ENCODE data around the gene CDYL. TPM values are rescaled to one million over a fixed set of nuclear protein-coding genes. Genes with fewer than 3 reads are reported as not detected.
A peak's percentile ranks its signal among the peaks of the same experiment; 100 is the strongest.

The CDYL gene
- total RNA-seq, 1 donor from 2014 or later, result 40.5 TPM

- H3K27ac ChIP-seq, result no peak overlapping the region
- ATAC-seq, result no peak
- intact Hi-C loops (cut with DNase I), result no loop called here
Measured at GRCh38 chr6:4979426-4979825, 203.2 kb downstream of the CDYL start.

GRCh38 chr6:4981761-4982160, 205.6 kb downstream of the CDYL start:
- no peak for TF ChIP-seq CTCF (IDR thresholded peaks at IDR 0.05)

More at GRCh38 chr6:4979426-4979825, 203.2 kb downstream of the CDYL start:
- Histone ChIP-seq H3K4me1 (no peaks in the 10 kb centered on the region), H3K9me3 (peaks cover 14% of the 10 kb centered on the region), H3K36me3 (no peaks in the 10 kb centered on the region), H3K4me3 (no peak overlapping the region), H3K27me3 (ENCODE audit: low read depth) (no peaks in the 10 kb centered on the region)
- no peak for TF ChIP-seq CTCF (IDR thresholded peaks at IDR 0.05)
- DNase-seq, result no peak

GRCh38 chr6:4983322-4983721, 207.1 kb downstream of the CDYL start:
- DNase-seq (no peak), ATAC-seq (no peak)
- H3K27me3 ChIP-seq (ENCODE audit: low read depth), result no peaks in the 10 kb centered on the region
- H3K36me3 ChIP-seq, result no peaks in the 10 kb centered on the region
- H3K4me3 ChIP-seq, result no peak overlapping the region
- H3K9me3 ChIP-seq, result peaks cover 14% of the 10 kb centered on the region
- TF ChIP-seq CTCF (IDR thresholded peaks at IDR 0.05), result no peak
- no peaks in the 10 kb centered on the region for H3K4me1 ChIP-seq
- H3K27ac ChIP-seq, result no peak overlapping the region
- intact Hi-C loops (cut with DNase I), result no loop called here

More at GRCh38 chr6:4981761-4982160, 205.6 kb downstream of the CDYL start:
- ATAC-seq (no peak), DNase-seq (no peak)
- H3K36me3 ChIP-seq, result no peaks in the 10 kb centered on the region
- peaks cover 14% of the 10 kb centered on the region for H3K9me3 ChIP-seq
- H3K27ac ChIP-seq, result no peak overlapping the region
- no peak overlapping the region for H3K4me3 ChIP-seq
- no peaks in the 10 kb centered on the region for H3K4me1 ChIP-seq
- H3K27me3 ChIP-seq (ENCODE audit: low read depth), result no peaks in the 10 kb centered on the region
- intact Hi-C loops (cut with DNase I), result no loop called here

GRCh38 chr6:4986999-4987398, 210.8 kb downstream of the CDYL start:
- Histone ChIP-seq H3K27me3 (ENCODE audit: low read depth) (no peaks in the 10 kb centered on the region), H3K4me3 (no peak overlapping the region), H3K27ac (no peak overlapping the region), H3K9me3 (no peaks in the 10 kb centered on the region), H3K36me3 (no peaks in the 10 kb centered on the region), H3K4me1 (no peaks in the 10 kb centered on the region)
- TF ChIP-seq CTCF (IDR thresholded peaks at IDR 0.05), result no peak
- ATAC-seq (no peak), DNase-seq (no peak)
- intact Hi-C loops (cut with DNase I), result no loop called here

- DNase-seq (no peak), ATAC-seq (peak in 1 of 2 donors; percentile 21)
- TF ChIP-seq CTCF (IDR thresholded peaks at IDR 0.05), result no peak
- Histone ChIP-seq H3K36me3 (no peaks in the 10 kb centered on the region), H3K27me3 (ENCODE audit: low read depth) (no peaks in the 10 kb centered on the region), H3K9me3 (no peaks in the 10 kb centered on the region), H3K4me1 (no peaks in the 10 kb centered on the region), H3K27ac (no peak overlapping the region), H3K4me3 (no peak overlapping the region)
- intact Hi-C loops (cut with DNase I), result no loop called here
Measured at GRCh38 chr6:4987432-4987831, 211.2 kb downstream of the CDYL start.

GRCh38 chr6:4994741-4995140, 218.5 kb downstream of the CDYL start:
- DNase-seq, result no peak
- H3K36me3 ChIP-seq, result peaks cover 44% of the 10 kb centered on the region

More at GRCh38 chr6:4994741-4995140, 218.5 kb downstream of the CDYL start:
- no peaks in the 10 kb centered on the region for H3K27me3 ChIP-seq (ENCODE audit: low read depth)
- no peaks in the 10 kb centered on the region for H3K4me1 ChIP-seq
- no peak for TF ChIP-seq CTCF (IDR thresholded peaks at IDR 0.05)
- intact Hi-C loops (cut with DNase I), result no loop called here
- no peak overlapping the region for H3K4me3 ChIP-seq
- H3K9me3 ChIP-seq, result no peaks in the 10 kb centered on the region
- no peak for ATAC-seq
- H3K27ac ChIP-seq, result no peak overlapping the region
